HepG2 (cell line): Measurements from ENCODE around the gene TSPAN15. TPM values are rescaled to one million over a fixed set of nuclear protein-coding genes. Genes with fewer than 3 reads are reported as not detected.

Experiments used
- CCAR2 ChIP-seq: fragments of 200-400 bp; formaldehyde crosslinking; optimal IDR thresholded peaks from 2 replicates; pipeline ENCODE3; 2018; ENCODE audit warnings: low read depth, mild to moderate bottlenecking, low read length, moderate library complexity
- E2F5 ChIP-seq: sonication (generic); formaldehyde crosslinking; conservative IDR thresholded peaks from 2 replicates; pipeline ENCODE4 v1.4.0; 2020; ENCODE audit warnings: missing genetic modification reagents
- KDM6A ChIP-seq: IDR thresholded peaks from 2 replicates; pipeline ENCODE4 v1.6.1; 2016; ENCODE audit warnings: low read depth
- SMAD1 ChIP-seq: sonication (generic); formaldehyde crosslinking; IDR thresholded peaks from 2 replicates; pipeline ENCODE4 v1.4.0; 2020; ENCODE audit warnings: missing genetic modification reagents, low read depth, mild to moderate bottlenecking, borderline replicate concordance
- TFDP2 ChIP-seq: sonication (generic); formaldehyde crosslinking; IDR thresholded peaks from 2 replicates; pipeline ENCODE4 v1.4.0; 2020; ENCODE audit warnings: missing genetic modification reagents
- USF2 ChIP-seq, 2 experiments: sonication (generic) in 1 of 2; formaldehyde crosslinking in 1 of 2; IDR thresholded peaks; 2 replicates each; pipeline versions ENCODE4 v1.5.1 to v1.6.1; 2011 to 2020; ENCODE audit warnings: borderline replicate concordance in 1 of 2, low read depth in 1 of 2, low read length in 1 of 2, mild to moderate bottlenecking in 1 of 2, missing genetic modification reagents in 1 of 2, moderate library complexity in 1 of 2
- ZBTB44 ChIP-seq: sonication (generic); formaldehyde crosslinking; IDR thresholded peaks from 2 replicates; pipeline ENCODE4 v1.4.0; 2020; ENCODE audit warnings: missing genetic modification reagents
- ZFP62 ChIP-seq: sonication (generic); formaldehyde crosslinking; IDR thresholded peaks from 2 replicates; pipeline ENCODE4 v1.4.0; 2020; ENCODE audit warnings: missing genetic modification reagents
- ZNF329 ChIP-seq: sonication (generic); formaldehyde crosslinking; IDR thresholded peaks from 2 replicates; pipeline ENCODE4 v1.9.0; 2021; ENCODE audit warnings: low read depth, mild to moderate bottlenecking, missing genetic modification reagents
- polyA plus RNA-seq, 8 experiments: library from polyadenylated mRNA; depleted of rRNA in 3 of 8; stranded (reverse) in 7 of 8; unstranded in 1 of 8; fragments of >200 nt; fragmentation: Illumina TruSeq in 4 of 8; extraction: Trizol in 4 of 8; gene quantifications; 2 replicates each; pipeline versions ENCODE4 v1.2.1 to v1.2.3, GENCODE V29; 2011 to 2016; ENCODE audit warnings: low read depth in 4 of 8, missing spikeins in 1 of 8, mixed read lengths in 1 of 8; ENCODE audit not compliant: insufficient read depth in 1 of 8
- total RNA-seq, 5 experiments: library from RNA; depleted of rRNA; stranded (reverse); fragments of >200 nt; fragmentation: Illumina TruSeq; extraction: Trizol; gene quantifications; 2 replicates each; pipeline ENCODE4 v1.2.3, GENCODE V29; 2016; ENCODE audit warnings: low read depth in 1 of 5

Gene TSPAN15
- total and polyA plus RNA-seq, 2 of the 13 experiments (the other 11 are each of a cell fraction or from before 2014, with no cell fraction given): 0.27 to 3.2 TPM

GRCh38 chr10:69492091-69492745, 41.0 kb downstream of the TSPAN15 start (continued):
- TF ChIP-seq USF2 (IDR thresholded peaks at IDR 0.05; ENCODE audit: low read depth, low read length): no peak
- TF ChIP-seq USF2 (CRISPR knock-in tag; IDR thresholded peaks at IDR 0.05; ENCODE audit: borderline replicate concordance): no peak
- no peak for TF ChIP-seq E2F5 (CRISPR knock-in tag)
- no peak for TF ChIP-seq ZBTB44 (CRISPR knock-in tag)
- no peak for TF ChIP-seq CCAR2
- no peak for TF ChIP-seq TFDP2 (CRISPR knock-in tag)
- TF ChIP-seq ZNF329 (CRISPR knock-in tag): no peak
- TF ChIP-seq SMAD1 (CRISPR knock-in tag): no peak
- no peak for TF ChIP-seq KDM6A
- TF ChIP-seq ZFP62 (CRISPR knock-in tag): no peak
